ENCODE results near the gene GGCT.
"Not testable (repeated sequence)": the region's sequence is repeated elsewhere in the genome, so short reads cannot be mapped to it uniquely, and the experiment has no call there.

GGCT gene

DNA sequence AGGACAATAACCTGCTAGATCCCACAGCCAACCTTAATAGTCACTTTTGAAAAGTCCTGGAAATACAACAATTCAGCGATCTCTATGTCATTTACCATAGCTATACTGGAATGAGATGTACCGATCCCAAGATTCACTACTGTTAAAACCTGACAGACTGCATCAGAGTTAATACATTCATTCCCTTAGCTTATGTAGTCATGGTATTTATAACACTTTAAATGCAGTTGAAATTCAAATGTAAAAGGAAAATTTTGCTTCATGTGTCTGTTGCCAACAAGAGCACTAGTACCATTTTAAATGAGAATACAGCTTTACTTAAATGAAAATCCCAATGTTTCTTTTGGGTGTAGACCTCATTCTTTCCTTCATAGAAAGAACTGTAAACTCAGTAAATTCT is 11.1 kb upstream of the GGCT start:
- no peak for DNase-seq (ENCODE audit: low read depth in 3 of 3)

DNA sequence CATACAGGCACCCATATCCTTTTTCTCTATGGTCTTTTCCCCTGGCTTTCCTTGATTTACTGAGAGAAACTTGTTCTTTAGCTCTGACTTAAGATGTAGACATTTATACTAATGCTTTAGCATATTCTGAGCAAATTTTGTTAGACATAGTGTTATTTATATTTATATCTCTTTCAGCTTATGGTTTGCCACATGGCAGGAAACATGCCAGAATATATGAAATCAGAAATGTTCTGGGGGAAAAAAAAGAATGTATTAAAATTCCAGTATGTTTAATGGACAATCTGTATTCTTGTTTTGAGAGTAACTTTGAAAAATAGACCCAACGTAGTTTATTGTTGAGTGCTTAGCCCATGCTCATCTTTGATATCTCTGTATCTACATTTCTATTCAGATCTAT is 10.1 kb upstream of the GGCT start:
- DNase-seq (ENCODE audit: low read depth in 3 of 3), result no peak

DNA sequence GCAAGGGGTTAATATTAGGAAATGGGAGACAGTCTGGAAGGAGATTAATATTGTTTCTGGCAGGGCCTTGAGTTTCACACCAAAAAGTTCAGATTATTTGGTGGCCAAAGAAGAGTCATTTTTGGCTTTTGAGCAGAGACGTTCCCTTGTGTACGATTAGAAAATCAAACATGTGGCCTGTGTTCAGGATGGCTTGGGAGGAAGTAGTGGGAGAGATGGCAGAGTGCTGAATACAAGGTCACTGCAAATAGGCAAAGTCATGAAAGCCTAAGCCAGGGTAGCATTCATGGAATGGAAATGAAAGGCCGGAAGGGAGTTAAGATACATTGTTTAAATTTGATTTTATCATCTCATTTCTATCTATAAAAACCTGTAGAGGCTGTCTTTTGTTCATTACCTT is 9.5 kb upstream of the GGCT start:
- DNase-seq (ENCODE audit: low read depth in 3 of 3), result no peak

DNA sequence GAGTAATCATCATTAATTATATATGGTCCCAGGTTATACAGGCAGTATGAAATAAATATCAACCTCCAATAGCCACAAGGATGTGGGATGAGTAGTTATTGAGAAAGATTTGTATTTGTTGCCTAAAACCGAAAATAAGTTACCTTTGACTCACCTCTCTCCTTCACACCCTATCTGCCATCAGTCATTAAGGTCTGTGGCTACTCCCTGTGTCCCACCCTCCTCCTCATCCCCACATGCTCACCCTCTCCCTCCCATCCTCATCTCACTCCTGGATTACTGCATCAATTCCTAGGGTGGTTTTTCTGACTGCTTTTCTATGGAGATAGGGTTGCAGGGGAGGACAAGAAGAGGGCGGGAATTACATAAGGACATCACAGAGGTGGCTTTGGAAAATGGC is 9.1 kb upstream of the GGCT start:
- DNase-seq (ENCODE audit: low read depth in 3 of 3), result no peak

DNA sequence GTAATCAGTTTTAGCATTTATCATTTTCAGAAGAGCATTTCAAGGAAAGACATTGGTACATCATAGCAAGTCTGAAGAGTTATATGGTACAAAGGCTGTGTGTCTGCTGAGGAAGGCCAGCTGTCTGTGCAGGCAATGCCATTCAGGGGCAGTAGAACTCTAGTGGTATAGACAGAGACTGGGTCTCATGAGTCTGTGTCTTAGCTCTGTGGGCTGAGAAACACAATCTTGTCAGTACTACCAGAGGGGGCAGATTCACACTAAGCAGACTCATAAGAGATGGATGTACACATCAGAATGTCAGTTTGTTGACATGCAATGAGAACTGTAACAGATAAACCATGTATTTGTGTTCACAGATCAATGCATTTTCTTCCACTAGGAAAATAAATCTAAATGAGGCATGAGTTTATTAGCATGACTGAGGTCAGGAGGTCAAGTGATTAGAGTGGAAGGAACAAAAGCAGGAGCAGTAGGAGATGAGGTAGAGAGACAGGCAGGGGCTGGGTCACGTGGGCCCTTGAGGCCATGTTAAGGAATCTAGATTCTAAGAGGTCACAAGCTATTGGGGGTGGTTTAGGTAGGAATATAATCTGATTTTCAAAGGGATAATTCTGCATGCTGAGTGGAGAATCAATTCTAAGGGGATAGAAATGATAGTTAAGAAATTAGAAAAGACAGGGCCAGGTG is 7.5 kb upstream of the GGCT start:
- no peak for DNase-seq (ENCODE audit: low read depth in 3 of 3)

DNA sequence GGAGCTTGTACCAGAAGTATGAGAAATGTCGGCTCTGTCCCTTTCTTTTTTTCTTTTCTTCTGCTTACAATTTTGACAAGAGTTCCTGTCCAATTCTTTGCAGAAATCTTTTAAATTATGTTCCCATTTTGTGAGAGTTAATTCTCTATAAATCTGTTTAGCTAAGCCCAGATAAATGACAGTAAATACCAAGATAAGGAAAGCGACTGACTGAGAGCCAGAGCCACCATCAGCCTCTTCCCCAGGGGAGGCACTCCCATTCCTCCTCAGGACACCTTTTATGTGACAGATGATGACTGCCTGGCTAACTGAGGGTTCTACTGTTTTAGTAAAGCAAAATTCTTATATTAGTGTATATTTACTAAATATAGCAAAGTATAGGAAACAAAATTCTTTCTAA is 6.9 kb upstream of the GGCT start:
- DNase-seq (ENCODE audit: low read depth in 3 of 3), result no peak

DNA sequence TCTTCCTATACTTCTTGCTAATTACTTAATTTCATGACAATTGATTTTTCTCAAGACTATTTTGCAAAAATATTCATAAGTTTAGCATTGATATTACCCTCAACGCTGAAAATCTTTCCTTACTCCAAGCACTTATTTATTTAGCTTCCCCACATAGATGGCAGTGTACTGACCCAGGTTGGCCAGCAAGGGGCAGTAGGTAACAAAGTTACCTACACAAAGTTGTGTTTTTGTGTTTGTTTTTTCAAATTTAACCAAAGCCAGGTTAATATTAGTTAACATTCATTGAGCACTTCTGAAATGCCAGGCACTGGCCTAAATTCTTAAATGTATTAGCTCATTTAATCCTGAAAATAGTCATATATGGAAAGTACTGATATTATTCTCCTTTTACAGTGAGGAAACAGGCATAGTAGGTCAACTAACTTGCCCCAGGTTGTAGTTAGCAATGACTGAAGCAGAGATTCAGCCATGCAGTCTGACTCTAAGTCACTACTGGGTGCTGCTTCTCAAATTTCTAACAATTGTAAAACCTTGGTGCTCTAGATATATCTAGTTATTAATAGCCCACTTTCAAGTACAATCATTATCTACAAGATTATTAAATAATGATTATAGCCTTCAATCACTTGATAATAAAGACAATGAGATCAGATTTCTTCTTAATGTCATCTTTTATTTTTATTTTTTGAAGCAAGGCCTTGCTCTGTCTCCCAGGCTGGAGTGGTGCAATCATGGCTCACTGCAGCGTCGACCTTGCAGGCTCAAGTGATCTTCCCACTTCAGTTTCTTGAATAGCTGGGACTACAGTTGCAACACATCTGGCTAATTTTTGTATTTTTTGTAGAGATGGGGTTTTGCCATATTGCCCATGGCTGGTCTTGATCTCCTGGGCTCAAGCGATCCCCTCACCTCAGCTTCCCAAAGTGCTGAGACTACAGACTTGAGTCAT is 5.8 kb upstream of the GGCT start:
- DNase-seq (ENCODE audit: low read depth in 3 of 3), result no peak

DNA sequence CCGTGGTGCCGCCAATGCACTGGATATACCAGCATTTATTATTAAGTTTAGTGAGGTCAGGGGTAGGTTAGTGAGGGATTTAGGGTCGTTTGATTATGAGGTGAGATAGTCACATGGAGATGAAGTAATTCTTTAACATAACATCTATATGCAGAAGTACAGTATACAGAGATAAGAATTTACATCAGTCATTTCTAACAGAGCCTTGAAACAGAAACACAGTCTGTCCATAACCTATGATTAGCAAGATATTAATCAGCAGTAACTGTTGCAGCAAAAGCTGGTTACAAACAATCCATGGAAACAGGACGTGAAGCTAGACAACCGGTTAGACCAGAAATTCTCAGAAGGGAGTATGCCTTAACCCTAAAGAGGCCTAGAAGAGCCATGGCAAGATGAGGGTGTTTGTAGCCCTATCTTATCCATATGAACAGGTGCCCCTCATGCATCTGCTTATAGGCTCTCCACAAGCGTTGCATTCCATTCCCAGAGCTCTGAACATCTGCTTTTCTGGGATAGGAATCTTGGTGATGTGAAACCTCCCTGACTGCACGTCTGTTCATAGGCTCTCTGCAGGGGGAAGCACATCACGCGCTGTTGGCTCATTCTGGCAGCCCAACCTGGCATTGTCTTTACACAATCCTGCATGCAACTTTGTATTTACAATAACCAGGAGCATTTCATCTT is 4.7 kb upstream of the GGCT start:
- not testable (repeated sequence) for DNase-seq (ENCODE audit: low read depth in 3 of 3)

DNA sequence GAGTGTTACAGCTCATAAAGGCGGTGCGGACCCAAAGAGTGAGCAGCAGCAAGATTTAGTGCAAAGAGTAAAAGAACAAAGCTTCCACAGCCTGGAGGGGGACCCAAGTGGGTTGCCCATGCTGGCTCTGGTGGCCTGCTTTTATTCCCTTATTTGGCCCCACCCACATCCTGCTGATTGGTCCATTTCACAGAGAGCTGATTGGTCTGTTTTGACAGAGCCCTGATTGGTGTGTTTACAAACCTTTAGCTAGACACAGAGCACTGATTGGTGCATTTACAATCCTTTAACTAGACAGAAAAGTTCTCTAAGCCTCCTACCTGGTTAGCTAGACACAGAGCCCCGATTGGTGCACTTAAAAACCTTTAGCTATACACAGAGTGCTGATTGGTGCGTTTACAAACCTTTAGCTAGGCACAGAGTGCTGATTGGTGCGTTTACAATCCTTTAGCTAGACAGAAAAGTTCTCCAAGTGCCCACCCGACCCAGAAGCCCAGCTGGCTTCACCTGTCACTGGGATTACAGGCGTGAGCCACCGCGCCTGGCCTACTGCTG is 2.8 kb upstream of the GGCT start:
- DNase-seq (ENCODE audit: low read depth in 3 of 3), result not testable (repeated sequence)

DNA sequence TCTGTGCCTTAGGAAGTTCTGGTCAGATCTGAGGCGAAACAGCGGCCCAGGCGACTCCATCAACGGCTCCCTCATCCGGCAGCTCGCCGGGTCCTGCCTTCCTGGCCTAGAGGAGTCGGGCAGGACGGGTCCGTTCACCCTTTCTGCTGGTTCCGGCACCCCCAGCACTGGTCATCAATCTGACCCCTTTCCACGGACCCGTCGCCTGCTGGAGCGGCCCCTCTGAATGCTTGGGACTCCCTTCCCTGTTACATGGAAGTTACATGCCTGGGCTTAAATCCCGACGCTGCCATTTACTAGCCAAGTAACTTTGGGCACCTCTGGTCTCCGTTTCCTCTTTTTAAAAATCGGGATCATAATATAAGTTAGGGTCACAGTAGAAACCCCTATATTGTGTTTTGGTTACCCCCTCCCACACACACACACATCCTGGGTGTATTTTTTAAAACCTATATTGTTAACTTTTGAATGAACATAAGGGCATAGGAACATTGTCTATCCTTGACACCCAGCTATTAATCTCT is 607 bp upstream of the GGCT start:
- no peak for DNase-seq (ENCODE audit: low read depth in 3 of 3)

DNA sequence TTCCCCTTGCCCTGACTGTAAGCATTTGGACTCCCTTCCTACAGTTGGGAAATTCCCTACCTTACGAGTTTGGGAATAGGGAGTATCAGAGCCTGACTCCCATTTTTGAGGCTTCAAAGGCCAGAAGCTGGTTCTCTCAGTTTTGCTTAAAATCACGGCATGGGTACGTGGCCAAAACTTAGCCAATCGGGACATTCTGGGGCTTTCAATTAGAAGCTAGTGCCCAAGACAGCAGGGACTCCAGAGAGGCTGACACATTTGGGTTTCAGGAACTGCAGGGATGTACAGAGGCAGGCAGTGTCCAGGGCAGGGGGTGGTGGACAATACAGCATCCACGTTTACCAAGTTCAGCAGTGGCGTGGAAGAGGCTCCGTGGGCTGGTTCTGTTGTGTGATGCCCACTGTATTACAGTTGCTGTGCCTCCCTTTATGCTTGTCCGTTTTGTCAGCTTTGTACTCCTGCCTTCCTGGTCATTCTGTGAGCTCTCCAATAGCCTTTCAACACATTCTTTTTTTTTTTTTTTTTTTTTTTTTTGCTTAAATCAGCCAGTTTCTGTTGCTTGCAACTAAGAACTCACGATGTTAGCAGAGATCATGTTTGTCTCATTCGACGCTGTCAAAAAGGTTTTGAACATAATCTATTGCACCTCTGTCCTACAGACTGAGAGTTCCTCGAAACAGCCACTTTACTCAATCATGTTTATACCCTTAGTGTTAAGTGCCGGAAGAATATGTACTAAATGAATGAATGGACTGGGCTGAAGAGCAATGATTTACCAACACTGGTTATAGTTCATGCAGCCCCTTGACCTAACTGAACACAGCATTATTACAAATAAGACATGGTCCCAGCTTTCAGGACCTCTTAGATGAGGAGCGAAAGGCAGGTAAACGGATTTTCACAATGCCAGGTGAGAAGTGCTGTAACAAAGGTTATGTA is 1.1 kb downstream of the GGCT start:
- no peak for DNase-seq (ENCODE audit: low read depth in 3 of 3)

DNA sequence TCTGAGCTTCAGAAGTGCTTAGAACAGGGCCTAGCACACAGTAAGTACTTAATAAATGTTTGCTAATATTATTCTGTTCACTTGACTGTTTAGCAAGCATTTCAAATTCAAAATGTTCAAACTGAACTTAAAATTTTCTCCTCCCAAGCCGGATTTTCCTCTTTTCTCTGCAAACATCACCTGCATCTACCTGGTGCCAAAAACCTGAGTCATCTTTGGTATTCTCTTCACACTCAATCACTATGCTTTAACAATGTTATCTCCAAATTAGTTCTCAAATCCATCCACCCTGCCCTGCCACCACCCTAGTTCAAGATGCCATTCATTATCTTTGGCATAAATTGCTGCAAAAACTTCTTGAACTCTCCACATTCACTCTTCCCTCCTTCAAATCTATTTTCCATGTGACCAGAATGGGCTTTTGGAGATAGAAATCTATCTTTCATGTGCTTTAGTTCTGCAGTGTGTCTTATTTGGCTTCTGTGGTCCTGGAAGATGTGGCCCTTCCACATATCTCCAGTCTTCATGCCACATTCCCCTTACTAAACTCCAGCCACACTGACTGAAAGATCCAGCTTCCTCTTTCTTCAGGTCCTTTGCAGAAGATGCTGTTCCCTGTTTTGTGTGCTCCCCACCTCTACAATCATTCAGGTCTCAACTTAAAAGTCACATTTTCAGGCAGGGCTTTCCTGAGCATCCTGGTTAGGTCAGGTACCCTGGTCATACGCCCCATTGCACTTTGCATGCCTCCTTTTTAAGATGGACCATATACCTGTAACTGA is 2.0 kb downstream of the GGCT start:
- no peak for DNase-seq (ENCODE audit: low read depth in 3 of 3)

DNA sequence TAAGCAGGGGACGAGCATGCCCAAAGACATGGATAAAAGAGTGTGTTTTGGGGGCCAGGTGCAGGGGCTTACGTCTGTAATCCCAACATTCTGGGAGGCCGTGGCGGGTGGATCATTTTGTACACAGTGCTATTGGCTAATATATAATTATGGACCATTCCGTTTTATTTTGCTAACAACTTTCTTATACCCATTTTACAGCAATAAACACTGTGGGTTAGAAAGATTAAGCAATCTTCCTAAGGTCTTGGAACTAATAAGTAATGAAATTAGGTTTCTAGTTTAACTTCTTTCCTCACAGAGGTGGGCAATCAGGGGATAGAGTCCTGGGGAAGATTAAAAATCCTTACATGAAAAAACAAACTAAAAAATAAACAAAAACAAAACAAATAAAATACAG is 3.4 kb downstream of the GGCT start:
- no peak for DNase-seq (ENCODE audit: low read depth in 3 of 3)

DNA sequence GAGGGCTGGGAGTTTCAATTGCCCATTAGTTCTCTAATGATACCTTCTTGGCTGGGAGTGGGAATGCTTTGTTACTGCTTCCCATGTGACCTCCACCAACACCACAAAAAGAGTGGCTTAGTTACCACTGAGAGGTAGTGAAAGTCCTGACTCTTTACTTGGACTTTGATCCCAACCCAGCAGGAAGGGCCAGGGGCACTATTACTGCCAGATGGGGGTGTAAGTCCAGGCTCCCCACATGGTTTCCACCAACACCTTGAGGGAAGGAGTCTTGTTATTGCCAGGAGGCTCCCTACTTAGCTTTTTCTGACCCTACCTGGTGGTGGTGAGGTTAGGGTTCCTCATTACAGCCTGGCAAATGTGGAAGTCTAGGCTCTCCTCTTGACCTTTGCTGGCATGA is 11.4 kb downstream of the GGCT start:
- DNase-seq (ENCODE audit: low read depth in 3 of 3), result no peak

DNA sequence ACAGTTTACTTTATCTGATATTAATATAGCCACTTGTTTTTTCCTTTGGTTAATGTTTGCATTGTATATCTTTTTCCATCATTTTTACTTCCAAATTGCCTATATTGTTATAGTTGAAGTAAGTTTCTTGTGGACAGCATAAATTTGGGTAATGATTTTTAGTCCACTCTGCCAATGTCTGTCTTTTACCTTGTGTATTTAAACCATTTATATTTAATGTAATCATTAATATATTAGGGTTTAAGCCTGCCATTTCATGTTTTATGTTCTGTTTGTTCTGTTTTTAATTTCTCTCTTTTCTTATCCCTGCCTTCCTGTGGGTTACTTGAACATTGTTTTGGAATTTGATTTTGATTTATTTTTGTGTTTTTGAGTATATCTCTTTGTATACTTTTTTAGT is 13.2 kb downstream of the GGCT start:
- no peak for DNase-seq (ENCODE audit: low read depth in 3 of 3)

DNA sequence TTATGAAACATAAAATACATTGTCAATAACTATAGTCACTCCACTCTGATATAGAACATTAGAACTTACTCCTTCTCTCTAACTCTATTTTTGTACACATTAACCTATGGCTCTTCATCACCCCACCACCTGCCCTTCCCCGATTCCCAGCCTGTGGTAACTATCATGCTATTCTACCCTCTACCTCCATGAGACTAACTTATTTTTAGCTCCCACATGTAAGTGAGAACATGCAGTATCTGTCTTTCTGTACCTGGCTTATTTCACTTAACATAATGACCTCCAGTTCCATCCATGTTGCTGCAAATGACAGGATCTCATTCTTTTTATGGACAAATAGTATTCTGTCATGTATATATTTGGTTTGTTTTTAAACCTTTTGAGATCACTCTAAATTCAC is 17.3 kb downstream of the GGCT start:
- DNase-seq (ENCODE audit: low read depth in 3 of 3), result no peak

DNA sequence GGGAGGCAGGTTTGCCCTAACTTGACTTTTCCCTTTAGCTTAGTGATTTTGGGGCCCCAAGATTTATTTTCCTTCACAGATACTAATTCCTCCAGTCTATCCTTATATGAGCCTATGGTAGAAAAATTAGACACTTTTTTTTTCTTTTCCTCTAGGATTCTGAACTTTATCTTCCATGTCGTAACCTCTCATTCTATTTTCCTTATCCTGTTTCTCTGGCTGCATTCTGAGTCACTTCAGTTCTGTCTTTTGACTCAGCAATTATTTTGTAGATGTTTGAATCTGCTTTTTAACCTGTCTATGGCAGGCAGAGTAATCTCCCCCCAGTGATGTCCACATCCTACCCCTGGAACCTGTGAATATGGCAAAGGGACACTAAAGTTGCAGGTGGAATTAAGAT is 19.0 kb downstream of the GGCT start:
- DNase-seq (ENCODE audit: low read depth in 3 of 3), result no peak

DNA sequence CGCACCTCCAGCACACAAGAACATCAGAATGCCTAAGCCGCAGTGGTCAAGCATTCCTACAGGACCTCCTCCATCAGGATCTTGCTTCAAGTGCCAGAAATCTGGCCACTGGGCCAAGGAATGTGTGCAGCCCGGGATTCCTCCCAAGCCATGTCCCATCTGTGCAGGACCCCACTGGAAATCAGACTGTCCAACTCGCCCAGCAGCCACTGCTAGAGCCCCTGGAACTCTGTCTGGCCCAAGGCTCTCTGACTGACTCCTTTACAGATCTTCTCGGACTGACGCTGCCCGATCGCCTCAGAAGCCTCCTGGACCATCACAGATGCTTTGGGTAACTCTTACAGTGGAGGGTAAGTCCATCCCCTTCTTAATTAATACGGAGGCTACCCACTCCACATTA is 23.2 kb downstream of the GGCT start:
- not testable (repeated sequence) for DNase-seq (ENCODE audit: low read depth in 3 of 3)

DNA sequence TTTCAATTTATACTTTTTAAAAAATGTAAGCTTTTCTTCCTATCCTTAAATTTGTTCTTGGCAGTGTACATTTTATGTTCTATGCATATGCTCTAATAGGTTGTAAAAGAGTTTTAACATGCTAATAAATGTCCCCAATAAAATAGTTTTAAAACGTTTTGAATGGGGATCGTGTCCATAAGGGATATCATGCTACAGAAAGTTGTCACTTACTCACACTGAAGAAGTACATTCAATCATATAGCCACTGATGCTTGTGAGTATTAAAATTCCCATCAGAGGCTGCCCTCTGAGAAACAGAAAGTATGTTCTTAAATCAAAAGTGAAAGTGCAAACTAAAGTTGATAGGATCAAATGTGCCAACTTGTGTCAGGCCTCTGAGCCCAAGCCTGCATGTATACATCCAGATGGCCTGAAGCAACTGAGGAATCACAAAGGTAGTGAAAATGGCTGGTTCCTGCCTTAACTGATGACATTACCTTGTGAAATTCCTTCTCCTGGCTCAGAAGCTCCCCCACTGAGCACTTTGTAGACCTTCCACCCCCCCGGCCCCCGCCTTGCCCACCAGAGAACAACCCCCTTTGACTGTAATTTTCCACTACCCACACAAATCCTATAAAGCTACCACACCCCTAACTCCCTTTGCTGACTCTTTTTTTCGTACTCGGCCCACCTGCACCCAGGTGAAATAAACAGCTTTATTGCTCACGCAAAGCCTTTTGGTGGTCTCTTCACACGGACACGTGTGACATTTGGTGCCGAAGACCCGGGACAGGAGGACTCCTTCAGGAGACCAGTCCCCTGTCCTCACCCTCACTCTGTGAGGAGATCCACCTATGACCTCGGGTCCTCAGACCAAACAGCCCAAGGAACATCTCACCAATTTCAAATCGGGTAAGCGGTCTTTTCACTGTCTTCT is 25.2 kb downstream of the GGCT start:
- peak in 2 of 3 experiments; percentile 2 to 6 for DNase-seq (ENCODE audit: low read depth in 3 of 3)

Data from stimulated activated CD4-positive, alpha-beta T cell treated with anti-CD3 and anti-CD28 coated beads, TNF-alpha, amount 100 ng/mL, for 4 hours (primary cell).